Measurements from ENCODE around the gene KLRG1. TPM values are rescaled to one million over a fixed set of nuclear protein-coding genes. Genes with fewer than 3 reads are reported as not detected.

The KLRG1 gene
- total RNA-seq (1 to 10 TPM; 1.0 to 2.9 (median 1.6) TPM), polyA plus RNA-seq (10 to 100 TPM in 1 of 3 donors, 1 to 10 TPM in 2; 2.2 to 11.9 (median 4.9) TPM)
- long read RNA-seq, donor 1, partial matches to known transcripts: 0 of 1 reads
- long read RNA-seq, donor 1, other reads (novel, unspliced or antisense): 0 of 1 reads
- long read RNA-seq, donor 2: 0 reads

DNA sequence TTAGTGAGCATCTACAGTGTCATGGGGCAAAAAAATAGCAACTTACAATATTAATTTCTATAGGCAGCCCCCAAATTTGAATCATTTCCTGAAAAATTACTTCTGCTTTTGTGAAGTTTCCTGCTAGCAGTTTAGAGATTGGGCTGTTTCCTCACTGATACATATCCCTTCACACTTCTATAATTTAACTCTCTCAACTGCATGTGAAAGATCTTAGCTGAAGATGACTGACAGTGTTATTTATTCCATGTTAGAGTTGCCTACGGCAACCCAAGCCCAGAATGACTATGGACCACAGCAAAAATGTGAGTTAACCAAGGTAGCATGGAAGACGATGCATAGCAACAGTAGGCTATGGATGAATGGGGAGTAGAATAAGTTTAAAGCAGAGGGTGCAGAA, at the start of gene KLRG1:
TSS of gene KLRG1 (plus strand) at position 134 of the 400 bp plus-strand sequence. CDS start at position 224, 90 bp downstream.
- H3K4me3 ChIP-seq: no peak within 1 kb of the TSS
- H3K27me3 ChIP-seq (ENCODE audit: insufficient read depth in 3 of 3, low read length in 2 of 3): no peaks in the 10 kb centered on the region
- intact Hi-C loops (cut with DNase I): no loop called here
- H3K4me1 ChIP-seq: no peaks in the 10 kb centered on the region
- no peaks in the 10 kb centered on the region for H3K36me3 ChIP-seq (ENCODE audit: insufficient read depth in 1 of 2, low read depth in 1 of 2)
- no peak within 1 kb of the TSS for H3K27ac ChIP-seq
- DNase-seq: no peak
- WGBS, 3 donors: 81 to 86% (median 83%) methylated on average over 2 of the region's 2 CpGs
- TF ChIP-seq CTCF (IDR thresholded peaks at IDR 0.05): no peak
- ATAC-seq: no peak
- no peaks in the 10 kb centered on the region for H3K9me3 ChIP-seq

- no peak overlapping the region for H3K4me3 ChIP-seq
- DNase-seq: no peak
- no peak for ATAC-seq
- intact Hi-C loops (cut with DNase I): no loop called here
- WGBS, 3 donors: 64 to 80% (median 72%) methylated on average over 5 of the region's 5 CpGs
- H3K9me3 ChIP-seq: no peaks in the 10 kb centered on the region
- no peak overlapping the region for H3K27ac ChIP-seq
- peaks cover 1% of the 10 kb centered on the region for H3K4me1 ChIP-seq
- peaks cover 9 to 80% of the 10 kb centered on the region in 2 donors for H3K36me3 ChIP-seq (ENCODE audit: insufficient read depth in 1 of 2, low read depth in 1 of 2)
- TF ChIP-seq CTCF (IDR thresholded peaks at IDR 0.05): no peak
- no peaks in the 10 kb centered on the region for H3K27me3 ChIP-seq (ENCODE audit: insufficient read depth in 3 of 3, low read length in 2 of 3)
Measured at GRCh38 chr12:8941691-8942478, 47.5 kb upstream of the KLRG1 start.

DNA sequence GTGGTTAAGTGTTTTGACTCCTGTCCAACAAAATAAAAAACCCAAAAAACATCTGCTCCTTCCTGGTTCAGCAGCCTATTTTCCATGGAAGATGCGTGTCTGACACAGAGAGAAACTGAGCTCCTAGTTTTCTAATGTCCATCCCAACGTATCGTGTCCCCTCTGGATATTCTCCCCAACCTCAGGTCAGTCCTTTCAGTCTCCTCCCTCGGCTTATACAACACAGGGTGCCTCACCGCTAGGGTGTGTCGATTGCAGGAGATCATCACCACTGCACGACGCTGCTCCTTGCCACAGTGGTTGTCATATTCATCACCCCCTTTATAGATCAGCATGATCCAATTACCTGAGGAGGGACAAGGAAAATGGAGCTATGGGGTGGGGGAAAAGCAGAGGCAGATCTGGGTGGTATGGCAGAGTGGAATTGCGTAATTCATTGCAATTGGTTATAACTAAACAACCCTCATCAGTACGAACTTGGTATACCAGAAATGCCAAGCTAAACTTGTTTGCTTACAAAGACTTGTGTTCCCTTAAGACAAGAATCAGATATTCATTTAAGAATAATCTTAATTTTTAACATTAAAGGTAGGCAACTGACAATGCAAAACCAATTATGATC, 45.7 kb upstream of the KLRG1 start:
- 88 to 94% (median 89%) methylated on average over 10 of the region's 10 CpGs for WGBS, 3 donors
- intact Hi-C loops (cut with DNase I): no loop called here
- no peaks in the 10 kb centered on the region for H3K27me3 ChIP-seq (ENCODE audit: insufficient read depth in 3 of 3, low read length in 2 of 3)
- H3K27ac ChIP-seq: no peak overlapping the region
- peaks cover 9 to 65% of the 10 kb centered on the region in 2 donors for H3K36me3 ChIP-seq (ENCODE audit: insufficient read depth in 1 of 2, low read depth in 1 of 2)
- H3K4me3 ChIP-seq: no peak overlapping the region
- TF ChIP-seq CTCF (IDR thresholded peaks at IDR 0.05): no peak
- ATAC-seq: no peak
- H3K4me1 ChIP-seq: peaks cover 15% of the 10 kb centered on the region
- no peaks in the 10 kb centered on the region for H3K9me3 ChIP-seq
- no peak for DNase-seq

GRCh38 chr12:8946733-8947132, 42.6 kb upstream of the KLRG1 start:
- WGBS, 3 donors: 64 to 89% (median 78%) methylated on average over 1 of the region's 1 CpG
- intact Hi-C loops (cut with DNase I): loop anchor here in 1 of 2 donors (5.0 kb wide), 1 partner anchor 34 kb away; the partner anchor contains the start of gene PHC1
- no peak for TF ChIP-seq CTCF (IDR thresholded peaks at IDR 0.05)
- no peak overlapping the region for H3K4me3 ChIP-seq
- no peak overlapping the region for H3K27ac ChIP-seq
- peaks cover 24% of the 10 kb centered on the region for H3K4me1 ChIP-seq
- no peaks in the 10 kb centered on the region for H3K27me3 ChIP-seq (ENCODE audit: insufficient read depth in 3 of 3, low read length in 2 of 3)
- DNase-seq: no peak
- H3K36me3 ChIP-seq (ENCODE audit: insufficient read depth in 1 of 2, low read depth in 1 of 2): peaks cover 9 to 53% of the 10 kb centered on the region in 2 donors
- ATAC-seq: no peak
- no peaks in the 10 kb centered on the region for H3K9me3 ChIP-seq
